ENCODE data around the gene LGALS3BP.
A peak's percentile ranks its signal among the peaks of the same experiment; 100 is the strongest.

LGALS3BP gene

GRCh38 chr17:78997231-78997741 is 17.6 kb upstream of the LGALS3BP start:
- TF ChIP-seq CTCF (IDR thresholded peaks at IDR 0.05; ENCODE audit: low read length, missing control alignments), result no peak

GRCh38 chr17:78996781-78997201 is 17.1 kb upstream of the LGALS3BP start:
- no peak overlapping the region for H3K4me3 ChIP-seq (replicated peaks; ENCODE audit: low read depth, low read length)
- no peak for TF ChIP-seq CTCF (IDR thresholded peaks at IDR 0.05; ENCODE audit: low read length, missing control alignments)
- no peak for DNase-seq (ENCODE audit: low read depth)

More at GRCh38 chr17:78997231-78997741, 17.6 kb upstream of the LGALS3BP start:
- no peak for DNase-seq (ENCODE audit: low read depth)
- H3K4me3 ChIP-seq (replicated peaks; ENCODE audit: low read depth, low read length), result no peak overlapping the region

- DNase-seq (ENCODE audit: low read depth), result no peak
- no peak for TF ChIP-seq CTCF (IDR thresholded peaks at IDR 0.05; ENCODE audit: low read length, missing control alignments)
- no peak overlapping the region for H3K4me3 ChIP-seq (replicated peaks; ENCODE audit: low read depth, low read length)
Measured at GRCh38 chr17:78995761-78996451, 16.2 kb upstream of the LGALS3BP start.

DNA sequence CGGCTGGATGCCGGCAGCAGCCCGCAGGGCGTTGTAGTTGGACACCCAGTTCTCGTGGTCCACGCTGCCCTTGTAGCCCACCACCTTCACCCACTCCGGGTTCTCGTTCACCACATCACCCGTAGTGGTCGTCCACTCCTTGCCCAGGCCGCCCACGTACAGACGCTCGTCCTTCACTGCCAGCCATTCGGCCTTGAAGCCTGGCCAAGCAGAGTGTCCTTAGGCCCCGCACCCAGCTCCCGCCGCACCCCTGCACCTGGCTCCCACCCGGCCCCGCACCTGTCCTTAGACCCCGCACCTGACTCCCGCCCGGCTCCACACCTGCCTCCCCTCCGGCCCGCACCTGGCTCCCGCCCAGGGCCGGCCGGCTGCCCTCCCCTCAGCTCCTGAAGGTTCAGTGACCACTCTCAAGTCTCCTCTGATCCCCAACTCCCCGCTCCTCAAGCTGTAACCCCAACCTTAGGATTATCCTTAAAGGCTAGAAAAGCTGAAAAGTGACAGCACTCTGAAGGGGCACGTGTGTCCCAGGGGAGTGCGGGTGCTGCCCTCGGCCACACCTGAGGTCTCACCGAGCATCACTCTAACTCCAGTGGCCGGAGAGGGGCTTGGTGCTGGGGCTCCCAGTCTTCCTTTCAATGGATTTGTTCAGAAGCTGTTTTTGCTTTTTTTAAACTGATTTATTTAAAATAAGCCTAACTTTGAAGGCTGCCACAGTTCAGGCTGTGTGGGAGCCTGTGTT is 15.5 kb upstream of the LGALS3BP start:
- DNase-seq (ENCODE audit: low read depth), result no peak
- TF ChIP-seq CTCF (IDR thresholded peaks at IDR 0.05; ENCODE audit: low read length, missing control alignments), result no peak
- H3K4me3 ChIP-seq (replicated peaks; ENCODE audit: low read depth, low read length), result no peak overlapping the region

GRCh38 chr17:78993981-78994671 is 14.4 kb upstream of the LGALS3BP start:
- no peak for TF ChIP-seq CTCF (IDR thresholded peaks at IDR 0.05; ENCODE audit: low read length, missing control alignments)
- H3K4me3 ChIP-seq (replicated peaks; ENCODE audit: low read depth, low read length), result no peak overlapping the region
- no peak for DNase-seq (ENCODE audit: low read depth)

GRCh38 chr17:78993241-78993956 is 13.7 kb upstream of the LGALS3BP start:
- DNase-seq (ENCODE audit: low read depth), result peak; percentile 66
- TF ChIP-seq CTCF (IDR thresholded peaks at IDR 0.05; ENCODE audit: low read length, missing control alignments), result peak; percentile 67

More at GRCh38 chr17:78993241-78993956, 13.7 kb upstream of the LGALS3BP start:
- no peak overlapping the region for H3K4me3 ChIP-seq (replicated peaks; ENCODE audit: low read depth, low read length)
